Kidney epithelial cell (primary cell): Measurements from ENCODE around the gene PIP4K2C. TPM values are rescaled to one million over a fixed set of nuclear protein-coding genes. Genes with fewer than 3 reads are reported as not detected.

Source experiments
- DNase-seq: peaks from one replicate; pipeline ENCODE4 v3.0.0-alpha.2; 2010; ENCODE audit warnings: low read depth
- H3K27me3 ChIP-seq: 2 replicates; pipeline ENCODE4 v1.6.0; 2011; ENCODE audit warnings: low read length; ENCODE audit not compliant: control insufficient read depth, insufficient read depth
- H3K36me3 ChIP-seq: 2 replicates; pipeline ENCODE4 v1.5.1; 2011; ENCODE audit warnings: low read length; ENCODE audit not compliant: control insufficient read depth, insufficient read depth
- H3K4me3 ChIP-seq: 2 replicates; pipeline ENCODE4 v1.5.1; 2011; ENCODE audit warnings: low read depth, mild to moderate bottlenecking, control low read depth, low read length
- total RNA-seq: library from RNA; depleted of rRNA; stranded (reverse); fragments of >200 nt; gene quantifications from 2 replicates; pipeline ENCODE4 v1.2.3, GENCODE V29; 2015
- TF ChIP-seq, protein P1 (sequence below): IDR thresholded peaks from 2 replicates; pipeline ENCODE4 v1.5.1; 2011; ENCODE audit warnings: mild to moderate bottlenecking, moderate library complexity, low read length, control low read depth, inconsistent platforms; ENCODE audit not compliant: insufficient read depth, poor library complexity, severe bottlenecking

PIP4K2C gene
- total RNA-seq, 1 donor from 2014 or later: 105 TPM

GRCh38 chr12:57609101-57609780, 18.2 kb downstream of the PIP4K2C start:
- Histone ChIP-seq H3K27me3 (peaks cover 20% of the 10 kb centered on the region), H3K4me3 (no peak overlapping the region), H3K36me3 (no peaks in the 10 kb centered on the region)
- TF ChIP-seq, protein P1, sequence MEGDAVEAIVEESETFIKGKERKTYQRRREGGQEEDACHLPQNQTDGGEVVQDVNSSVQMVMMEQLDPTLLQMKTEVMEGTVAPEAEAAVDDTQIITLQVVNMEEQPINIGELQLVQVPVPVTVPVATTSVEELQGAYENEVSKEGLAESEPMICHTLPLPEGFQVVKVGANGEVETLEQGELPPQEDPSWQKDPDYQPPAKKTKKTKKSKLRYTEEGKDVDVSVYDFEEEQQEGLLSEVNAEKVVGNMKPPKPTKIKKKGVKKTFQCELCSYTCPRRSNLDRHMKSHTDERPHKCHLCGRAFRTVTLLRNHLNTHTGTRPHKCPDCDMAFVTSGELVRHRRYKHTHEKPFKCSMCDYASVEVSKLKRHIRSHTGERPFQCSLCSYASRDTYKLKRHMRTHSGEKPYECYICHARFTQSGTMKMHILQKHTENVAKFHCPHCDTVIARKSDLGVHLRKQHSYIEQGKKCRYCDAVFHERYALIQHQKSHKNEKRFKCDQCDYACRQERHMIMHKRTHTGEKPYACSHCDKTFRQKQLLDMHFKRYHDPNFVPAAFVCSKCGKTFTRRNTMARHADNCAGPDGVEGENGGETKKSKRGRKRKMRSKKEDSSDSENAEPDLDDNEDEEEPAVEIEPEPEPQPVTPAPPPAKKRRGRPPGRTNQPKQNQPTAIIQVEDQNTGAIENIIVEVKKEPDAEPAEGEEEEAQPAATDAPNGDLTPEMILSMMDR: no peak
- no peak for DNase-seq

- no peak for DNase-seq
- H3K36me3 ChIP-seq: no peaks in the 10 kb centered on the region
- peaks cover 22% of the 10 kb centered on the region for H3K27me3 ChIP-seq
- TF ChIP-seq, protein P1: no peak
- no peak overlapping the region for H3K4me3 ChIP-seq
These were observed 19.0 kb downstream of the PIP4K2C start for GRCh38 chr12:57609781-57610553.

GRCh38 chr12:57610554-57611107, 19.6 kb downstream of the PIP4K2C start:
- H3K4me3 ChIP-seq: peak overlapping the region; percentile 61
- TF ChIP-seq, protein P1: no peak
- H3K27me3 ChIP-seq: peaks cover 23% of the 10 kb centered on the region
- no peaks in the 10 kb centered on the region for H3K36me3 ChIP-seq
- no peak for DNase-seq

DNA sequence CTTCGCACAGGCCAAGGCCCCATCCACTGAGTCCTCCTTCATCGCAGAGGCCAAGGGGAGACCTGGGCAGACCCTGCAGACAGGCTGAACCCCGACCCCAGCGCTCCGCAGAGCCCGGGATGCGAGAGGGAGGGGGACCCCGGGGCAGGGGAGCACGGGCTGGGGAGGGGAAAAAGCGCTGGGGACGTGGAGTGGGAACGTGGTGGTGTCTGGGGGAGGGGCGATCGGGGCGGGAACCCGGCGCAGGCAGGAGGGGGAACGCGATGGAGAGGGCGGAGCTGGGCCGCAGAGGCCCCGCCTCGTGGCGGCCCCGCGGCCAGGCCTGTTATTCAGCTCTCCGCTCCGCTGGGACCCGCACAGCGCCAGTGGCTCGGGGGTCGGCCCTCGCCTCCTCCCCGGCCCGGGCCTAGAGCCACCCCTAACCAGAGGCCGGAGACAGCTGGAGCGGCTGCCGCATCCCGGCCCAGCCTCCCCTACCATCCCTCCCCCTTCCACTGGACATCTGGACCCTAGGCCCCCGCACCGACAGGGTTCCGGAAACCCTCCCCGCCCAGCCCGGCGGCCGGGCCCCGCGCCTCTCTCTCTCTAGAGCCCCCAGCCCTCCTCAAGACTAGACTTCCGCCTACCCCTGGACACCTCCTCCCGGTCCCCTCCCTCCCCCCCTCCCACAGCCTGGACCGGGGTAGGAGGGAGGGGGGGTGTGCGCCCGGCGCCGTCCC, 20.3 kb downstream of the PIP4K2C start, which contains the start of gene ARHGEF25:
ARHGEF25 (plus strand) TSS at position 328 of the 719 bp plus-strand sequence. CDS start 460 bp downstream, outside the sequence.
- Histone ChIP-seq H3K36me3 (no peaks in the 10 kb centered on the region), H3K27me3 (peaks cover 24% of the 10 kb centered on the region), H3K4me3 (peak within 1 kb of the TSS; percentile 61)
- TF ChIP-seq, protein P1: no peak
- DNase-seq: no peak

GRCh38 chr12:57611827-57612710, 21.1 kb downstream of the PIP4K2C start:
- Histone ChIP-seq H3K4me3 (peak overlapping the region; percentile 61), H3K27me3 (peaks cover 24% of the 10 kb centered on the region), H3K36me3 (no peaks in the 10 kb centered on the region)
- no peak for DNase-seq
- TF ChIP-seq, protein P1: no peak
